Measurements from ENCODE around the gene ZNF3. TPM values are rescaled to one million over a fixed set of nuclear protein-coding genes. Genes with fewer than 3 reads are reported as not detected.

The ZNF3 gene
- total and polyA plus RNA-seq, 2 donors from 2014 or later = 15.8 to 30.8 TPM

- Histone ChIP-seq H3K27me3 (ENCODE audit: control insufficient read depth, insufficient read depth, low read length) (no peaks in the 10 kb centered on the region), H3K9me3 (ENCODE audit: control insufficient read depth in 2 of 3, insufficient read depth in 1 of 3, low read length in 3 of 3) (no peaks in the 10 kb centered on the region), H3K9ac (ENCODE audit: low read length in 3 of 3) (no peak overlapping the region), H3K27ac (ENCODE audit: low read depth in 2 of 2, low read length in 2 of 2) (no peak overlapping the region), H3K36me3 (ENCODE audit: control insufficient read depth in 2 of 3, insufficient read depth in 3 of 3, low read length in 3 of 3) (no peaks in the 10 kb centered on the region), H3K4me3 (ENCODE audit: low read length in 3 of 3) (no peak overlapping the region), H3K4me1 (ENCODE audit: control insufficient read depth in 2 of 3, insufficient read depth in 2 of 3, low read depth in 1 of 3, low read length in 3 of 3) (peaks cover 0 to 14% (median 8%) of the 10 kb centered on the region in 3 donors)
- DNase-seq (no peak), FAIRE-seq (no peak)
- intact Hi-C loops (cut with DNase I) = no loop called here
- TF ChIP-seq CTCF (IDR thresholded peaks at IDR 0.05; ENCODE audit: borderline replicate concordance, extremely low read depth, insufficient read depth) = no peak
Measured at GRCh38 chr7:100128637-100128963, 47.1 kb upstream of the ZNF3 start.

- no peaks in the 10 kb centered on the region for H3K9me3 ChIP-seq (ENCODE audit: control insufficient read depth in 2 of 3, insufficient read depth in 1 of 3, low read length in 3 of 3)
- H3K27ac ChIP-seq (ENCODE audit: low read depth in 2 of 2, low read length in 2 of 2) = no peak overlapping the region
- H3K4me1 ChIP-seq (ENCODE audit: control insufficient read depth in 2 of 3, insufficient read depth in 2 of 3, low read depth in 1 of 3, low read length in 3 of 3) = peaks cover 0 to 14% (median 8%) of the 10 kb centered on the region in 3 donors
- no peak for TF ChIP-seq CTCF (IDR thresholded peaks at IDR 0.05; ENCODE audit: borderline replicate concordance, extremely low read depth, insufficient read depth)
- peak overlapping the region in 2 of 3 donors; percentile 80 to 96 for H3K9ac ChIP-seq (ENCODE audit: low read length in 3 of 3)
- FAIRE-seq (no peak), DNase-seq (peak; percentile 37 to 80 (median 63))
- no peaks in the 10 kb centered on the region for H3K27me3 ChIP-seq (ENCODE audit: control insufficient read depth, insufficient read depth, low read length)
- intact Hi-C loops (cut with DNase I) = no loop called here
- no peaks in the 10 kb centered on the region for H3K36me3 ChIP-seq (ENCODE audit: control insufficient read depth in 2 of 3, insufficient read depth in 3 of 3, low read length in 3 of 3)
- H3K4me3 ChIP-seq (ENCODE audit: low read length in 3 of 3) = peak overlapping the region; percentile 84 to 96 (median 91)
Measured at GRCh38 chr7:100127866-100128636, 46.5 kb upstream of the ZNF3 start.

- H3K27me3 ChIP-seq (ENCODE audit: control insufficient read depth, insufficient read depth, low read length) = no peaks in the 10 kb centered on the region
- H3K9ac ChIP-seq (ENCODE audit: low read length in 3 of 3) = peak within 1 kb of the TSS; percentile 80 to 96 (median 88)
- H3K36me3 ChIP-seq (ENCODE audit: control insufficient read depth in 2 of 3, insufficient read depth in 3 of 3, low read length in 3 of 3) = no peaks in the 10 kb centered on the region
- H3K4me1 ChIP-seq (ENCODE audit: control insufficient read depth in 2 of 3, insufficient read depth in 2 of 3, low read depth in 1 of 3, low read length in 3 of 3) = peaks cover 0 to 14% (median 8%) of the 10 kb centered on the region in 3 donors
- no peaks in the 10 kb centered on the region for H3K9me3 ChIP-seq (ENCODE audit: control insufficient read depth in 2 of 3, insufficient read depth in 1 of 3, low read length in 3 of 3)
- intact Hi-C loops (cut with DNase I) = no loop called here
- peak within 1 kb of the TSS; percentile 99 to 100 for H3K27ac ChIP-seq (ENCODE audit: low read depth in 2 of 2, low read length in 2 of 2)
- FAIRE-seq (no peak), DNase-seq (peak; percentile 93 to 97 (median 96))
- no peak for TF ChIP-seq CTCF (IDR thresholded peaks at IDR 0.05; ENCODE audit: borderline replicate concordance, extremely low read depth, insufficient read depth)
- H3K4me3 ChIP-seq (ENCODE audit: low read length in 3 of 3) = peak within 1 kb of the TSS; percentile 84 to 96 (median 91)
Measured at GRCh38 chr7:100126931-100127865, 45.7 kb upstream of the ZNF3 start, which contains the start of gene MBLAC1. Gene MBLAC1, plus strand, starts transcription at chr7:100126967. Its CDS starts 429 bp downstream, at chr7:100127396.
